ENCODE results near the gene MMAB. TPM values are rescaled to one million over a fixed set of nuclear protein-coding genes. Genes with fewer than 3 reads are reported as not detected.

MMAB gene
- total RNA-seq, 6 experiments from 2014 or later: 12.8 to 23.1 (median 18.7) TPM

DNA sequence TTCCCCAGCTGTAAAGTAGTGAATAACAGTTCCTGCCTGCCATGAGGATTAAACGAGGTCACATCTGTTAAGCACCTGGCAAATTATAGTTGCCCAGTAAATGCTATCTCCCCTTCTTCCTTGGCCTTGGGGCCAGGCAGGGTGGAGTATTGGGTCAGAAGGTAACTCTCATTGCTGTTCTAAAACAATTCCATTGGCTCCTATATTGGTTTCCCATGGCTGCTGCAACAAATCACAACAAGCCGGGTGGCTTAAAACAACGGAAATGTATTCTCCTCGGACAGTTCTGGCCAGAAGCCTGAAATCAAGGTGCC, 31.9 kb downstream of the MMAB start:
- TF ChIP-seq, protein P1, sequence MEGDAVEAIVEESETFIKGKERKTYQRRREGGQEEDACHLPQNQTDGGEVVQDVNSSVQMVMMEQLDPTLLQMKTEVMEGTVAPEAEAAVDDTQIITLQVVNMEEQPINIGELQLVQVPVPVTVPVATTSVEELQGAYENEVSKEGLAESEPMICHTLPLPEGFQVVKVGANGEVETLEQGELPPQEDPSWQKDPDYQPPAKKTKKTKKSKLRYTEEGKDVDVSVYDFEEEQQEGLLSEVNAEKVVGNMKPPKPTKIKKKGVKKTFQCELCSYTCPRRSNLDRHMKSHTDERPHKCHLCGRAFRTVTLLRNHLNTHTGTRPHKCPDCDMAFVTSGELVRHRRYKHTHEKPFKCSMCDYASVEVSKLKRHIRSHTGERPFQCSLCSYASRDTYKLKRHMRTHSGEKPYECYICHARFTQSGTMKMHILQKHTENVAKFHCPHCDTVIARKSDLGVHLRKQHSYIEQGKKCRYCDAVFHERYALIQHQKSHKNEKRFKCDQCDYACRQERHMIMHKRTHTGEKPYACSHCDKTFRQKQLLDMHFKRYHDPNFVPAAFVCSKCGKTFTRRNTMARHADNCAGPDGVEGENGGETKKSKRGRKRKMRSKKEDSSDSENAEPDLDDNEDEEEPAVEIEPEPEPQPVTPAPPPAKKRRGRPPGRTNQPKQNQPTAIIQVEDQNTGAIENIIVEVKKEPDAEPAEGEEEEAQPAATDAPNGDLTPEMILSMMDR (IDR thresholded peaks at IDR 0.05): no peak
- Mint-ChIP-seq H3K4me1 (ENCODE audit: low read depth) (peaks cover 36% of the 10 kb centered on the region), H3K4me3 (no peak overlapping the region)

DNA sequence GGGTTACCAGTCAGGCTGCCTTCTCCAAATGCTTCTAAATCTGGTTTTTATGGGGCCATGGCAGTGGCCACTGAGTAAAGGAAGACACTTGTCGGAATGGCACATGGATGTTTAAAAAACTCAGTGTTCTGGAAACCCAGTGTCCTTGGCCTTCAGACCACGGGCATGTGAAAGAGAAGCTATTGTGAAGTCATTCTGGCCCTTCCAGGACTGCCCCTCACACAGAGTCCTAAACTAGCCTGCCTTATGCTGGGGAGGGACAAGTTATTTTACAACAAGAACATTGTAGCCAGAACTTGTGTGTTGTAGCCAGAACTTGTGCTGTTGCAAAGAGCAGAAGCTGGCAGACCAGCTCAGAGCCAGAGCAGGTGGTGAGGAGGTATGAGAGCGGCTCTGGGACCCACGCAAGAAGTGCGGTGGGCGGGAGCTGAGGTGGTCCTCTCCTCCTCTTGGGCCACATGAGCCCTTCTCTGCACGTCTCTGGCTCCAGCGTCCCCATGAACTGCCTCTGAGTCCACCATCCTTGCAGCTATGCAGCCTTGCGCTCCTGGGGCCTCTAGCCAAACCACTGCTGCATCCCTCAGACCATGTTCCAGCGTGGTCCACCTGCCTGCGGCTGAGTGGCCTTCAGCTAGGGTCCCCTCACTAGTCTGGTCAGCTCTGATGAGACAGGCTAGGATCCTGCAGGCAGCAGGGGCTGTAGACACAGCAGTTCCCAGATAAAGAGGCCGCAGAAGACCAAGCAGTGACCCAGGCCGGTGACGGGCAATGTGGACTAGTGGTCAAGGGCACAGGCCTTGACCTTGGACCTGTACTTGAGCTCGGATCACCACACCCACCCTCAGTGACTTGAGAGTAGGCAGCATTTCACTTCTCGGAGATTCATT, 32.5 kb downstream of the MMAB start:
- TF ChIP-seq, protein P1 (IDR thresholded peaks at IDR 0.05): no peak
- Mint-ChIP-seq H3K9me3 (peaks cover 9% of the 10 kb centered on the region), H3K27ac (no peak overlapping the region), H3K27me3 (ENCODE audit: insufficient read depth) (peaks cover 2% of the 10 kb centered on the region), H3K36me3 (ENCODE audit: low read depth) (peaks cover 16% of the 10 kb centered on the region; the same call in 1 of the 2 replicates), H3K4me1 (ENCODE audit: low read depth) (peaks cover 36% of the 10 kb centered on the region), H3K4me3 (no peak overlapping the region)
- no peak for DNase-seq

More for the DNA sequence above, 31.9 kb downstream of the MMAB start:
- Mint-ChIP-seq H3K27me3 (ENCODE audit: insufficient read depth) (peaks cover 2% of the 10 kb centered on the region), H3K27ac (no peak overlapping the region), H3K9me3 (peaks cover 9% of the 10 kb centered on the region), H3K36me3 (ENCODE audit: low read depth) (peaks cover 16% of the 10 kb centered on the region; the same call in 1 of the 2 replicates)
- peak; percentile 9 for DNase-seq

DNA sequence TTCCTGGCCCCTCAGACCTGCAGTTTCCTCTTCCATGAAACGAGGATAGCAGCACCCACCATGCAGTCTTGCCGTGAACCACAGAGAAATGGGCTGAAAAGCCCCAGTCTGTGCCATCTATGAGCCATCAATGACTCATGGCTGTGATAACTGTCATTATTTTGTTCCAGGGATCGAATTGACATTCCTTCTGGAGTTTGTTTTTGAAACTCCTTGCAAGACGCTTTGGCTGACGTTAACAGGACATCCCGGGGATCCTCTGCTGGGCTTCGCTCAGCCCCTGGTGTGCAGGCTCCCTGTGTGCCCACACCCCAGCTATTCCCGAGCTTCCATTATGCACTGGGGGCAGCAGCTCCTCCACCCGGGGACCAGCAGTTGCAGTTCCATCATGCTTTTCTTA, 33.8 kb downstream of the MMAB start:
- peaks cover 2% of the 10 kb centered on the region for H3K27me3 Mint-ChIP-seq (ENCODE audit: insufficient read depth)
- H3K9me3 Mint-ChIP-seq: peaks cover 9% of the 10 kb centered on the region
- TF ChIP-seq, protein P1 (IDR thresholded peaks at IDR 0.05): no peak
- H3K27ac Mint-ChIP-seq: no peak overlapping the region
- peaks cover 24% of the 10 kb centered on the region for H3K4me1 Mint-ChIP-seq (ENCODE audit: low read depth)
- DNase-seq: no peak
- peaks cover 16% of the 10 kb centered on the region; the same call in 1 of the 2 replicates for H3K36me3 Mint-ChIP-seq (ENCODE audit: low read depth)
- H3K4me3 Mint-ChIP-seq: no peak overlapping the region

DNA sequence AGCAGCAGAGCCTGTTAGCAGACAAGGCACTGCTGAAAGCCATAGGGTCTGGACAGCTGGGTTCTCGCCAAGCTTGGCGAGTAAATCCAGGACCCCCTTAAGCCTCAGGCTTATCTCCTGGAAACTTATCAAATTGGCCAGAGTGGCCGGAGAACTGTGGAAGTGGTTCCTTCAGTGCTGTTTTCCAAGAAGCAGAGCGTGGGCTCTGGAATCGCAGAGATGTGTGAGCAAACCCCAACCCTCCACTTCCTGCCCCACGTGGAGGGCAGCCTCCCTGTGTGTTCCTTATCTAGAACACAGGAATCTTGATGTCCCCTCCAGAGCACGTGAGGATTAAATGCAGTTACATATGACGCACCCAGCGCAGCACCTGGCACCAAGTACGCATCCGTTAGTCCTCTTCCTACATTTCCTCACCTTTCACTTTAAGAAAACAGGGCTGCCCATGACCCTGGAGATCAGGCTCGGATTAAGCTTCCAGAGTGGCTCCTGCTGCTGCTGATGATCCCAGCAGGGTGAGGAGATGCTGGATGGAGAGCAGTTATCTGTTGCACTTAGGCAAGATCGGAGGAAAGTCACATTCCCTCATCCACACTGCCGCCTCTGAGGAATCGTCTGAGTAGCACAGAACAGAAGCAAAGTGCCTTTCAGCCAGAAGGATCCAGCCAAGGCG, 35.0 kb downstream of the MMAB start:
- H3K27me3 Mint-ChIP-seq (ENCODE audit: insufficient read depth): peaks cover 2% of the 10 kb centered on the region
- H3K4me3 Mint-ChIP-seq: no peak overlapping the region
- no peak for DNase-seq
- H3K4me1 Mint-ChIP-seq (ENCODE audit: low read depth): peaks cover 23% of the 10 kb centered on the region
- H3K27ac Mint-ChIP-seq: no peak overlapping the region; the same call in 1 of the 2 replicates
- peaks cover 16% of the 10 kb centered on the region; the same call in 1 of the 2 replicates for H3K36me3 Mint-ChIP-seq (ENCODE audit: low read depth)
- TF ChIP-seq, protein P1 (IDR thresholded peaks at IDR 0.05): no peak
- peaks cover 9% of the 10 kb centered on the region for H3K9me3 Mint-ChIP-seq

DNA sequence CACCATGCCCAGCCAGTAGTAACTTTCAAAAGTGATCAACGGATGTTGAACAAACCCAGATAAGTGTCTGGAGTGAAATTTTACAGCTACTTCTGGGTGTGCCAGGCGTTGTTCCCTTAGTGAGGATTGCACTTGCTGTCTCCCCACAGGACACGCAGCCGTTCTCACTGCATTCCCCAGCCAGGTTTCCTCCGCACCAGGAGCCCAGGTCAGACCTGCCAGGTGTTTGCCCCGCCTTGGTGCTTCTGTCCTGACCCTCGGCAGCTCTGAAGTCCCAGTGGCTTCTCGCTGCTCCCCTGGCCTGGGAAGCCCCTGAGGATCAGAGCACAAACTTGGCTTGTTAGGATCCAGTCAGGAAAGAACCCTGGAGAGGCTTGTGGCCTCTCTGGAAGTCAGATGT, 36.2 kb downstream of the MMAB start:
- H3K4me1 Mint-ChIP-seq (ENCODE audit: low read depth): peaks cover 20% of the 10 kb centered on the region
- H3K36me3 Mint-ChIP-seq (ENCODE audit: low read depth): peaks cover 8% of the 10 kb centered on the region; the same call in 1 of the 2 replicates
- peaks cover 2% of the 10 kb centered on the region for H3K27me3 Mint-ChIP-seq (ENCODE audit: insufficient read depth)
- no peak for DNase-seq
- TF ChIP-seq, protein P1 (IDR thresholded peaks at IDR 0.05): no peak
- H3K4me3 Mint-ChIP-seq: no peak overlapping the region
- H3K9me3 Mint-ChIP-seq: peaks cover 6% of the 10 kb centered on the region
- no peak overlapping the region for H3K27ac Mint-ChIP-seq

Measured in HFFc6 (cell line).